Astrocyte (in vitro differentiated cells and primary cell): ENCODE data around the gene TAS2R16. TPM values are rescaled to one million over a fixed set of nuclear protein-coding genes. Genes with fewer than 3 reads are reported as not detected.

Experiments used
- DNase-seq: peaks from one replicate; pipeline ENCODE4 v3.0.0-alpha.2; 2010; ENCODE audit warnings: low read depth
- FAIRE-seq: peaks from 2 replicates; lab custom pipeline; 2011; peaks lifted over from hg19 to GRCh38; lab: Jason Lieb, UNC
- H2AFZ ChIP-seq: 2 replicates; pipeline ENCODE4 v1.6.0; 2012; ENCODE audit warnings: low read depth, low read length, inconsistent platforms
- H3K27ac ChIP-seq: 2 replicates; pipeline ENCODE4 v1.5.1; 2011; ENCODE audit warnings: low read depth, low read length, inconsistent platforms
- H3K27me3 ChIP-seq: 2 replicates; pipeline ENCODE4 v1.6.0; 2011; ENCODE audit warnings: low read length, inconsistent platforms; ENCODE audit not compliant: insufficient read depth
- H3K36me3 ChIP-seq: 2 replicates; pipeline ENCODE4 v1.5.1; 2011; ENCODE audit warnings: low read length, inconsistent platforms; ENCODE audit not compliant: insufficient read depth
- H3K4me1 ChIP-seq: 2 replicates; pipeline ENCODE4 v1.5.1; 2011; ENCODE audit warnings: low read length, inconsistent platforms; ENCODE audit not compliant: insufficient read depth
- H3K4me2 ChIP-seq: 2 replicates; pipeline ENCODE4 v1.6.0; 2012; ENCODE audit warnings: low read length, inconsistent platforms
- H3K4me3 ChIP-seq: 2 replicates; pipeline ENCODE4 v1.5.1; 2011; ENCODE audit warnings: low read depth, mild to moderate bottlenecking, low read length, inconsistent platforms; ENCODE audit not compliant: insufficient read depth
- H3K79me2 ChIP-seq: 2 replicates; pipeline ENCODE4 v1.6.0; 2012; ENCODE audit warnings: mild to moderate bottlenecking, low read length, inconsistent platforms; ENCODE audit not compliant: insufficient read depth
- H3K9ac ChIP-seq: 2 replicates; pipeline ENCODE4 v1.6.0; 2012; ENCODE audit warnings: mild to moderate bottlenecking, low read length, inconsistent platforms
- H3K9me3 ChIP-seq: 2 replicates; pipeline ENCODE4 v1.5.1; 2012; ENCODE audit warnings: low read depth, mild to moderate bottlenecking, low read length, inconsistent platforms; ENCODE audit not compliant: insufficient read depth
- H4K20me1 ChIP-seq: 2 replicates; pipeline ENCODE4 v1.6.0; 2012; ENCODE audit warnings: low read length, inconsistent platforms; ENCODE audit not compliant: insufficient read depth
- H3K27ac Mint-ChIP-seq: one replicate; pipeline ENCODE4 v1.8.0; 2021; ENCODE audit warnings: mild to moderate bottlenecking, mixed read lengths; ENCODE audit not compliant: unreplicated experiment
- H3K27me3 Mint-ChIP-seq: one replicate; pipeline ENCODE4 v1.8.0; 2021; ENCODE audit warnings: low read depth, mixed read lengths; ENCODE audit not compliant: unreplicated experiment
- H3K36me3 Mint-ChIP-seq: one replicate; pipeline ENCODE4 v1.8.0; 2021; ENCODE audit warnings: low read depth, mixed read lengths; ENCODE audit not compliant: unreplicated experiment
- H3K4me1 Mint-ChIP-seq: one replicate; pipeline ENCODE4 v1.8.0; 2021; ENCODE audit warnings: low read depth, mixed read lengths; ENCODE audit not compliant: unreplicated experiment
- H3K4me3 Mint-ChIP-seq: one replicate; pipeline ENCODE4 v1.8.0; 2021; ENCODE audit warnings: mild to moderate bottlenecking, moderate library complexity, mixed read lengths; ENCODE audit not compliant: unreplicated experiment
- H3K9me3 Mint-ChIP-seq: one replicate; pipeline ENCODE4 v1.8.0; 2021; ENCODE audit warnings: mild to moderate bottlenecking, mixed read lengths; ENCODE audit not compliant: unreplicated experiment
- CTCF ChIP-seq: IDR thresholded peaks from 2 replicates; pipeline ENCODE4 v1.5.1; 2011; ENCODE audit warnings: low read depth, mild to moderate bottlenecking, inconsistent platforms, low read length, moderate library complexity; ENCODE audit not compliant: insufficient read depth
- EZH2 ChIP-seq: IDR thresholded peaks from 2 replicates; pipeline ENCODE4 v1.6.1; 2012; ENCODE audit warnings: mild to moderate bottlenecking, low read length, inconsistent platforms; ENCODE audit not compliant: insufficient read depth
- total RNA-seq: library from RNA; stranded (reverse); gene quantifications from 2 replicates; pipeline ENCODE4 v1.2.1, GENCODE V29; 2021

Gene TAS2R16
- total RNA-seq, 1 donor from 2014 or later, result not detected

- FAIRE-seq (no peak), DNase-seq (peak; percentile 76)
- no peaks in the 10 kb centered on the region for H4K20me1 ChIP-seq
- Mint-ChIP-seq H3K4me1 (peaks cover 19% of the 10 kb centered on the region), H3K27ac (peak overlapping the region; percentile 80), H3K4me3 (no peak overlapping the region), H3K9me3 (no peaks in the 10 kb centered on the region), H3K27me3 (no peaks in the 10 kb centered on the region), H3K36me3 (no peaks in the 10 kb centered on the region)
- H3K4me2 ChIP-seq, result no peak overlapping the region
- no peak overlapping the region for H2AFZ ChIP-seq
- no peaks in the 10 kb centered on the region for H3K79me2 ChIP-seq
- no peaks in the 10 kb centered on the region for H3K9me3 ChIP-seq
- TF ChIP-seq CTCF (no peak), EZH2 (no peak)
- no peaks in the 10 kb centered on the region for H3K36me3 ChIP-seq
- H3K9ac ChIP-seq, result no peak overlapping the region
- H3K27ac ChIP-seq, result peak overlapping the region; percentile 21
- H3K4me3 ChIP-seq, result no peak overlapping the region
- H3K27me3 ChIP-seq, result no peaks in the 10 kb centered on the region
- H3K4me1 ChIP-seq, result no peaks in the 10 kb centered on the region
Observed at GRCh38 chr7:123041101-123041500, 45.6 kb upstream of the TAS2R16 start.

DNA sequence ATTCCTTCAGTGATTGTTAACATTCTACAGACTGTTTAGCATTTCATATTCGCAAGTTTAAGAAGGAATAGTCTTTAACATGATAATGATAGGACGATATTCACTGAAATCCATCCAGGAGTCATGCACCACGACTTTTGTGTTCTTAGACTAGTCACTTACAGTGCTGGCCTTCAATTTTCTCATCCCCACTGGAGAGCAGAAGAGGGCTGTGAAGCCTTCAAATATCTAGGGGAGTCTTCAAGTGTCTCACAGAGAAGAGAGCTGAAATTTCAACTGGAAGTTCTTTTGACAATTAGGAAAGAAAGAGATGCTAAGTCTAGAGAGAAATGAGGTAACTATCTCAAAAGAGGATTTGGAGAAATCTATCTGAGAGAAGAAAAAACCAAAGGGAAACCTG, 43.8 kb upstream of the TAS2R16 start:
- H3K9ac ChIP-seq, result no peak overlapping the region

More for the DNA sequence above, 43.8 kb upstream of the TAS2R16 start:
- peaks cover 3% of the 10 kb centered on the region for H3K9me3 Mint-ChIP-seq
- no peak overlapping the region for H3K4me3 ChIP-seq
- H3K4me1 Mint-ChIP-seq, result peaks cover 19% of the 10 kb centered on the region
- no peaks in the 10 kb centered on the region for H3K27me3 Mint-ChIP-seq
- H3K4me3 Mint-ChIP-seq, result no peak overlapping the region
- H3K4me1 ChIP-seq, result no peaks in the 10 kb centered on the region
- H3K36me3 ChIP-seq, result no peaks in the 10 kb centered on the region
- no peaks in the 10 kb centered on the region for H3K27me3 ChIP-seq
- no peaks in the 10 kb centered on the region for H3K36me3 Mint-ChIP-seq
- H3K9me3 ChIP-seq, result no peaks in the 10 kb centered on the region
- FAIRE-seq, result no peak
- H3K79me2 ChIP-seq, result no peaks in the 10 kb centered on the region
- H3K27ac Mint-ChIP-seq, result peak overlapping the region; percentile 4
- H4K20me1 ChIP-seq, result no peaks in the 10 kb centered on the region
- DNase-seq, result no peak
- no peak overlapping the region for H2AFZ ChIP-seq
- H3K4me2 ChIP-seq, result no peak overlapping the region
- H3K27ac ChIP-seq, result no peak overlapping the region
- TF ChIP-seq EZH2 (no peak), CTCF (no peak)
